GM18508 (cell line): ENCODE measurements around the gene ARPIN.

Experiments used
- ATAC-seq: cut with Tn5 transposase; IDR thresholded peaks from one replicate; pipeline ENCODE4 v1.9.1; 2021; ENCODE audit warnings: moderate number of reproducible peaks; ENCODE audit not compliant: insufficient read depth, unreplicated experiment

The ARPIN gene

GRCh38 chr15:89851673-89852341 is 60.9 kb downstream of the ARPIN start:
- ATAC-seq, result no peak

GRCh38 chr15:89848970-89849292 is 63.8 kb downstream of the ARPIN start:
- no peak for ATAC-seq

GRCh38 chr15:89847101-89847500 is 65.7 kb downstream of the ARPIN start:
- no peak for ATAC-seq

GRCh38 chr15:89845305-89845893 is 67.4 kb downstream of the ARPIN start:
- no peak for ATAC-seq
